ENCODE measurements around the gene PLS1.

The PLS1 gene

DNA sequence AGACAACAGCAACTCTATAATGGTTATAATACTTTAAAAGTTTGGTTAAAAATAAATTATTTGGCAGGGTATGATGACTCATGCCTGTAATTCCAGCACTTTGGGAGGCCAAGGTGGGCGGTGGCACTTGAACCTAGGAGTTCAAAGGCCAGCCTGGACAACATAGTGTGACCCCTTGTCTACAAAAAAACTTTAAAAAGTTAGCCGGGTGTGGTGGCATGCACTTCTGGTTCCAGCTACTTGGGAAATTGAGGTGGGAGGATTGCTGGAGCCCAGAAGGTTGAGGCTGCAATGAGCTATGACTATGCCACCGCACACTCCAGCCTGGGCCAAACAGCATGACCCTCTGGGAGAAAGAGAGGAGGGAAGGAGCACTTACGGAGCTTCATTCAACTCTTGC, 119.9 kb downstream of the PLS1 start:
- DNase-seq (ENCODE audit: low read depth) = no peak
- TF ChIP-seq MYC (IDR thresholded peaks at IDR 0.05; ENCODE audit: low read depth, low read length) (no peak), POLR2A (IDR thresholded peaks at IDR 0.05; ENCODE audit: extremely low read depth, insufficient read length) (no peak), MAX (IDR thresholded peaks at IDR 0.05; ENCODE audit: low read depth, low read length) (no peak)
- TF ChIP-seq, protein P1, sequence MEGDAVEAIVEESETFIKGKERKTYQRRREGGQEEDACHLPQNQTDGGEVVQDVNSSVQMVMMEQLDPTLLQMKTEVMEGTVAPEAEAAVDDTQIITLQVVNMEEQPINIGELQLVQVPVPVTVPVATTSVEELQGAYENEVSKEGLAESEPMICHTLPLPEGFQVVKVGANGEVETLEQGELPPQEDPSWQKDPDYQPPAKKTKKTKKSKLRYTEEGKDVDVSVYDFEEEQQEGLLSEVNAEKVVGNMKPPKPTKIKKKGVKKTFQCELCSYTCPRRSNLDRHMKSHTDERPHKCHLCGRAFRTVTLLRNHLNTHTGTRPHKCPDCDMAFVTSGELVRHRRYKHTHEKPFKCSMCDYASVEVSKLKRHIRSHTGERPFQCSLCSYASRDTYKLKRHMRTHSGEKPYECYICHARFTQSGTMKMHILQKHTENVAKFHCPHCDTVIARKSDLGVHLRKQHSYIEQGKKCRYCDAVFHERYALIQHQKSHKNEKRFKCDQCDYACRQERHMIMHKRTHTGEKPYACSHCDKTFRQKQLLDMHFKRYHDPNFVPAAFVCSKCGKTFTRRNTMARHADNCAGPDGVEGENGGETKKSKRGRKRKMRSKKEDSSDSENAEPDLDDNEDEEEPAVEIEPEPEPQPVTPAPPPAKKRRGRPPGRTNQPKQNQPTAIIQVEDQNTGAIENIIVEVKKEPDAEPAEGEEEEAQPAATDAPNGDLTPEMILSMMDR (IDR thresholded peaks at IDR 0.05; ENCODE audit: low read depth, low read length) = no peak

DNA sequence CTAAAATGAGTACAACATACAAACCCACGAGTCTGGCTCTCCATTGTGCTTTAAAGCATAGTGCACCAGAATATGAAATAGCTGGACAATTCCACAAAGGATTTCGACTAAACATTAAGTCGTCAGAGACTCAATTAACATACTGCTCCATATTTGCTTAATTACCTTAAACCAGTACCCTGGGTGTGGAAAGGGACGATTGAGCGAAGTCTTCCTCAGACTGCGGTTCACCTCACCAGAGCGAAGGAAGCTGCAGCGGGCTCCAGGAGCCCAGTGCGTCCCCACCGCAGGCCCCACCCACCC, 127.4 kb downstream of the PLS1 start:
- H3K4me3 ChIP-seq (ENCODE audit: low read depth, low read length) = peak overlapping the region; percentile 63
- TF ChIP-seq MYC (IDR thresholded peaks at IDR 0.05; ENCODE audit: low read depth, low read length) (no peak), POLR2A (IDR thresholded peaks at IDR 0.05; ENCODE audit: extremely low read depth, insufficient read length) (no peak), MAX (IDR thresholded peaks at IDR 0.05; ENCODE audit: low read depth, low read length) (no peak)
- TF ChIP-seq, protein P1 (IDR thresholded peaks at IDR 0.05; ENCODE audit: low read depth, low read length) = no peak
- no peak for DNase-seq (ENCODE audit: low read depth)

More for the DNA sequence above, 119.9 kb downstream of the PLS1 start:
- no peak overlapping the region for H3K4me3 ChIP-seq (ENCODE audit: low read depth, low read length)

DNA sequence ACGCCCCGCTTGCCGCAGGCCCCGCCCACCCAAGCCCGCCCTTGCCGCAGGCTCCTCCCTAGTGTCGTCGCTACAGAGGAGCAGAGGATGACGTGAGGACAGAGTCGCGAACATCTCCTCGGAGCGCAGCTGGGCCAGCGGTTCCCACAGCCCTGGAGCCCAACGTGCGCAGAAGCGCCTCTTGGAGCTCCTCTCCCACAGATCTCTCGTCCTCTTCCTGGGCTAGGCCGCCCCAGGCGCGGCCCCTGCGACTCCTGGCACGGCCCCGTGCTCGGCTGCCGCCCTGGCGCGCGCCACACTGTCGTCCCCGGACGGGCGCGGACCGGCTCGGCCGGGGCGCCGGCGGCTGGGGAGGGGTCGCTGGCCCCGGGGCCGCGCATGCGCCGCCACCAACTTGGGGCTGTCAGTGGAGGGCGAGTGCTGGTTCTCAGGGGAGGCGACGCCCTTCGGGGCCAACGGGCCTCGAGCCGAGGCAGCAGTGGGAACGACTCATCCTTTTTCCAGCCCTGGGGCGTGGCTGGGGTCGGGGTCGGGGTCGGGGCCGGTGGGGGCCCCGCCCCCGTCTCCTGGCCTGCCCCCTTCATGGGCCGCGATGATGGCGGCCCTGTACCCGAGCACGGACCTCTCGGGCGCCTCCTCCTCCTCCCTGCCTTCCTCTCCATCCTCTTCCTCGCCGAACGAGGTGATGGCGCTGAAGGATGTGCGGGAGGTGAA, 127.9 kb downstream of the PLS1 start, which contains the start of gene TRPC1:
Gene TRPC1, plus strand, starts transcription at position 67 of the 714 bp plus-strand sequence. Its CDS starts 526 bp downstream, at position 593.
- no peak; the same call in 1 of the 2 replicates for TF ChIP-seq MYC (IDR thresholded peaks at IDR 0.05; ENCODE audit: low read depth, low read length)
- TF ChIP-seq MAX (IDR thresholded peaks at IDR 0.05; ENCODE audit: low read depth, low read length) = 0 out of 2 replicates have a peak, but pooled peaks have one; percentile 41
- TF ChIP-seq, protein P1 (IDR thresholded peaks at IDR 0.05; ENCODE audit: low read depth, low read length) = no peak
- TF ChIP-seq POLR2A (IDR thresholded peaks at IDR 0.05; ENCODE audit: extremely low read depth, insufficient read length) = peak; percentile 66
- H3K4me3 ChIP-seq (ENCODE audit: low read depth, low read length) = peak within 1 kb of the TSS; percentile 63
- DNase-seq (ENCODE audit: low read depth) = peak; percentile 90

DNA sequence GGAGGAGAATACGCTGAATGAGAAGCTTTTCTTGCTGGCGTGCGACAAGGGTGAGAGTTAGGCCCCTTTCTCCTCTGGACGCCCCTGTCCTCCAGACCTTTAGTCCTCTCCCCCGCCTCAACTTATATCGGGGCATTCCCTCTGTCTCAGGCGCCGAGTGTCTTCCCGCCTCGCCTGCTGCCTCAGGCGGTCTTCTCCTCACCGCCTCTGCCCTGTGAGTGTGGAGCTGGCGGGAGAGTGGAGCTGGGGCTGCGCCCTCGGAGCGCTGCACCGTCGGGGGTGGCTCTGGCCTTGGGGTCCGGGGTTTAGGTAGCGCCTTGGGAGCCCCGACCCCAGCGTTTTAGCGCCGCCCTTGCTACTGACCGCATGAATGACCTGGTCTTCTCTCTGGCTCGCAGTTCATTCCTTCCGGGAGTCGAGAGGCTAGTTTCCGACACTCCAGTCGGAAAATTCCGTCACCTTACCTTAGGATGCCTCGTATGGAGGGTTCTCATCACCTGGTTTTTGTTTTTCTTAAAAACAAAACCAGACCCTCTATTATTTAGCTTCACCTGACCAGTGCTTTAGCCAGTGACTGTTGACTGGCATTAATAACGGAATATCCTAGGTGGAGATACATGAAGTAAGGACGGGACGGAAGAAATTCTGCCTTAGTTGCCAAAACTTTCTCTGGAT, 128.6 kb downstream of the PLS1 start:
- TF ChIP-seq POLR2A (IDR thresholded peaks at IDR 0.05; ENCODE audit: extremely low read depth, insufficient read length) (no peak), MYC (IDR thresholded peaks at IDR 0.05; ENCODE audit: low read depth, low read length) (no peak), MAX (IDR thresholded peaks at IDR 0.05; ENCODE audit: low read depth, low read length) (no peak)
- TF ChIP-seq, protein P1 (IDR thresholded peaks at IDR 0.05; ENCODE audit: low read depth, low read length) = no peak
- no peak for DNase-seq (ENCODE audit: low read depth)
- H3K4me3 ChIP-seq (ENCODE audit: low read depth, low read length) = peak overlapping the region; percentile 58

GRCh38 chr3:142725357-142725739, 129.2 kb downstream of the PLS1 start:
- H3K4me3 ChIP-seq (ENCODE audit: low read depth, low read length) = no peak overlapping the region
- TF ChIP-seq, protein P1 (IDR thresholded peaks at IDR 0.05; ENCODE audit: low read depth, low read length) = no peak
- TF ChIP-seq POLR2A (IDR thresholded peaks at IDR 0.05; ENCODE audit: extremely low read depth, insufficient read length) (no peak), MAX (IDR thresholded peaks at IDR 0.05; ENCODE audit: low read depth, low read length) (no peak), MYC (IDR thresholded peaks at IDR 0.05; ENCODE audit: low read depth, low read length) (no peak)
- no peak for DNase-seq (ENCODE audit: low read depth)
